Astrocyte (in vitro differentiated cells and primary cell): ENCODE measurements around the gene ZNF155. TPM values are rescaled to one million over a fixed set of nuclear protein-coding genes. Genes with fewer than 3 reads are reported as not detected.

Experiments used
- DNase-seq: peaks from one replicate; pipeline ENCODE4 v3.0.0-alpha.2; 2010; ENCODE audit warnings: low read depth
- FAIRE-seq: peaks from 2 replicates; lab custom pipeline; 2011; peaks lifted over from hg19 to GRCh38; lab: Jason Lieb, UNC
- H2AFZ ChIP-seq: 2 replicates; pipeline ENCODE4 v1.6.0; 2012; ENCODE audit warnings: low read depth, low read length, inconsistent platforms
- H3K27ac ChIP-seq: 2 replicates; pipeline ENCODE4 v1.5.1; 2011; ENCODE audit warnings: low read depth, low read length, inconsistent platforms
- H3K27me3 ChIP-seq: 2 replicates; pipeline ENCODE4 v1.6.0; 2011; ENCODE audit warnings: low read length, inconsistent platforms; ENCODE audit not compliant: insufficient read depth
- H3K36me3 ChIP-seq: 2 replicates; pipeline ENCODE4 v1.5.1; 2011; ENCODE audit warnings: low read length, inconsistent platforms; ENCODE audit not compliant: insufficient read depth
- H3K4me1 ChIP-seq: 2 replicates; pipeline ENCODE4 v1.5.1; 2011; ENCODE audit warnings: low read length, inconsistent platforms; ENCODE audit not compliant: insufficient read depth
- H3K4me2 ChIP-seq: 2 replicates; pipeline ENCODE4 v1.6.0; 2012; ENCODE audit warnings: low read length, inconsistent platforms
- H3K4me3 ChIP-seq: 2 replicates; pipeline ENCODE4 v1.5.1; 2011; ENCODE audit warnings: low read depth, mild to moderate bottlenecking, low read length, inconsistent platforms; ENCODE audit not compliant: insufficient read depth
- H3K79me2 ChIP-seq: 2 replicates; pipeline ENCODE4 v1.6.0; 2012; ENCODE audit warnings: mild to moderate bottlenecking, low read length, inconsistent platforms; ENCODE audit not compliant: insufficient read depth
- H3K9ac ChIP-seq: 2 replicates; pipeline ENCODE4 v1.6.0; 2012; ENCODE audit warnings: mild to moderate bottlenecking, low read length, inconsistent platforms
- H3K9me3 ChIP-seq: 2 replicates; pipeline ENCODE4 v1.5.1; 2012; ENCODE audit warnings: low read depth, mild to moderate bottlenecking, low read length, inconsistent platforms; ENCODE audit not compliant: insufficient read depth
- H4K20me1 ChIP-seq: 2 replicates; pipeline ENCODE4 v1.6.0; 2012; ENCODE audit warnings: low read length, inconsistent platforms; ENCODE audit not compliant: insufficient read depth
- H3K27ac Mint-ChIP-seq: one replicate; pipeline ENCODE4 v1.8.0; 2021; ENCODE audit warnings: mild to moderate bottlenecking, mixed read lengths; ENCODE audit not compliant: unreplicated experiment
- H3K27me3 Mint-ChIP-seq: one replicate; pipeline ENCODE4 v1.8.0; 2021; ENCODE audit warnings: low read depth, mixed read lengths; ENCODE audit not compliant: unreplicated experiment
- H3K36me3 Mint-ChIP-seq: one replicate; pipeline ENCODE4 v1.8.0; 2021; ENCODE audit warnings: low read depth, mixed read lengths; ENCODE audit not compliant: unreplicated experiment
- H3K4me1 Mint-ChIP-seq: one replicate; pipeline ENCODE4 v1.8.0; 2021; ENCODE audit warnings: low read depth, mixed read lengths; ENCODE audit not compliant: unreplicated experiment
- H3K4me3 Mint-ChIP-seq: one replicate; pipeline ENCODE4 v1.8.0; 2021; ENCODE audit warnings: mild to moderate bottlenecking, moderate library complexity, mixed read lengths; ENCODE audit not compliant: unreplicated experiment
- H3K9me3 Mint-ChIP-seq: one replicate; pipeline ENCODE4 v1.8.0; 2021; ENCODE audit warnings: mild to moderate bottlenecking, mixed read lengths; ENCODE audit not compliant: unreplicated experiment
- CTCF ChIP-seq: IDR thresholded peaks from 2 replicates; pipeline ENCODE4 v1.5.1; 2011; ENCODE audit warnings: low read depth, mild to moderate bottlenecking, inconsistent platforms, low read length, moderate library complexity; ENCODE audit not compliant: insufficient read depth
- EZH2 ChIP-seq: IDR thresholded peaks from 2 replicates; pipeline ENCODE4 v1.6.1; 2012; ENCODE audit warnings: mild to moderate bottlenecking, low read length, inconsistent platforms; ENCODE audit not compliant: insufficient read depth
- total RNA-seq: library from RNA; stranded (reverse); gene quantifications from 2 replicates; pipeline ENCODE4 v1.2.1, GENCODE V29; 2021

Gene ZNF155
- total RNA-seq, 1 donor from 2014 or later: 6.2 TPM

- Histone ChIP-seq H3K27me3 (peaks cover 2% of the 10 kb centered on the region), H3K79me2 (peaks cover 9% of the 10 kb centered on the region), H3K9ac (peak within 1 kb of the TSS; percentile 84), H3K4me3 (peak within 1 kb of the TSS; percentile 86), H3K4me2 (peak within 1 kb of the TSS; percentile 86), H3K36me3 (peaks cover 31% of the 10 kb centered on the region), H3K27ac (peak within 1 kb of the TSS; percentile 54), H3K4me1 (peaks cover 4% of the 10 kb centered on the region), H4K20me1 (no peaks in the 10 kb centered on the region), H2AFZ (peak within 1 kb of the TSS; percentile 92), H3K9me3 (peaks cover 3% of the 10 kb centered on the region)
- DNase-seq (peak; percentile 92), FAIRE-seq (no peak)
- Mint-ChIP-seq H3K4me3 (peak within 1 kb of the TSS; percentile 99), H3K27ac (peak within 1 kb of the TSS; percentile 94), H3K27me3 (peaks cover 13% of the 10 kb centered on the region), H3K36me3 (peaks cover 28% of the 10 kb centered on the region), H3K9me3 (peaks cover 10% of the 10 kb centered on the region), H3K4me1 (peaks cover 3% of the 10 kb centered on the region)
- no peak for TF ChIP-seq CTCF
- TF ChIP-seq EZH2: no peak
These were observed 41.4 kb downstream of the ZNF155 start, which contains the start of gene ZNF222 for GRCh38 chr19:44025217-44025936. Gene ZNF222 (plus strand): TSS chr19:44025379. CDS start chr19:44025437, 58 bp downstream.

GRCh38 chr19:44026622-44027021 lies 42.6 kb downstream of the ZNF155 start:
- no peak for TF ChIP-seq EZH2
- no peak for TF ChIP-seq CTCF
- H3K9me3 ChIP-seq: peaks cover 14% of the 10 kb centered on the region
- H3K36me3 ChIP-seq: peaks cover 38% of the 10 kb centered on the region
- H3K4me2 ChIP-seq: no peak overlapping the region
- H3K27ac ChIP-seq: no peak overlapping the region
- peaks cover 4% of the 10 kb centered on the region for H3K4me1 ChIP-seq
- FAIRE-seq (no peak), DNase-seq (no peak)
- no peak overlapping the region for H3K9ac ChIP-seq
- no peaks in the 10 kb centered on the region for H4K20me1 ChIP-seq
- Mint-ChIP-seq H3K36me3 (peaks cover 38% of the 10 kb centered on the region), H3K9me3 (peaks cover 20% of the 10 kb centered on the region), H3K27me3 (peaks cover 2% of the 10 kb centered on the region), H3K4me3 (peak overlapping the region; percentile 29), H3K27ac (no peak overlapping the region), H3K4me1 (peaks cover 3% of the 10 kb centered on the region)
- no peak overlapping the region for H3K4me3 ChIP-seq
- H3K27me3 ChIP-seq: no peaks in the 10 kb centered on the region
- no peak overlapping the region for H2AFZ ChIP-seq
- peaks cover 9% of the 10 kb centered on the region for H3K79me2 ChIP-seq
